ENCODE measurements around the gene SPDEF.

The SPDEF gene

GRCh38 chr6:34554291-34555006, 1.7 kb downstream of the SPDEF start:
- CTCF ChIA-PET = interaction anchor here (0.6 to 0.7 kb wide), 3 partner anchors 474 to 920 kb away, joined by 3 to 5 read pairs (median 3); no protein-coding TSS in a partner anchor
- Histone ChIP-seq H3K9me3 (ENCODE audit: control insufficient read depth, insufficient read depth, low read depth, low read length) (no peaks in the 10 kb centered on the region), H3K4me3 (ENCODE audit: low read depth, low read length) (no peak overlapping the region), H3K36me3 (ENCODE audit: control insufficient read depth in 2 of 2, insufficient read depth in 1 of 2, low read length in 2 of 2) (no peaks in the 10 kb centered on the region), H3K27ac (ENCODE audit: extremely low read depth, low read depth, low read length) (no peak overlapping the region), H3K4me1 (ENCODE audit: control insufficient read depth, insufficient read depth, low read length) (no peaks in the 10 kb centered on the region)
- TF ChIP-seq ZNF214 (tag by site-specific recombination; IDR thresholded peaks at IDR 0.05; ENCODE audit: borderline replicate concordance) = no peak
- TF ChIP-seq, protein P1, sequence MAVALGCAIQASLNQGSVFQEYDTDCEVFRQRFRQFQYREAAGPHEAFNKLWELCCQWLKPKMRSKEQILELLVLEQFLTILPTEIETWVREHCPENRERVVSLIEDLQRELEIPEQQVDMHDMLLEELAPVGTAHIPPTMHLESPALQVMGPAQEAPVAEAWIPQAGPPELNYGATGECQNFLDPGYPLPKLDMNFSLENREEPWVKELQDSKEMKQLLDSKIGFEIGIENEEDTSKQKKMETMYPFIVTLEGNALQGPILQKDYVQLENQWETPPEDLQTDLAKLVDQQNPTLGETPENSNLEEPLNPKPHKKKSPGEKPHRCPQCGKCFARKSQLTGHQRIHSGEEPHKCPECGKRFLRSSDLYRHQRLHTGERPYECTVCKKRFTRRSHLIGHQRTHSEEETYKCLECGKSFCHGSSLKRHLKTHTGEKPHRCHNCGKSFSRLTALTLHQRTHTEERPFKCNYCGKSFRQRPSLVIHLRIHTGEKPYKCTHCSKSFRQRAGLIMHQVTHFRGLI (tag by site-specific recombination; IDR thresholded peaks at IDR 0.05) = peak; percentile 51; the same call in 1 of the 2 replicates
- TF ChIP-seq GLIS2 (tag by site-specific recombination; IDR thresholded peaks at IDR 0.05) = peak; percentile 31; the same call in 1 of the 2 replicates
- POLR2A ChIA-PET = no interaction called here

DNA sequence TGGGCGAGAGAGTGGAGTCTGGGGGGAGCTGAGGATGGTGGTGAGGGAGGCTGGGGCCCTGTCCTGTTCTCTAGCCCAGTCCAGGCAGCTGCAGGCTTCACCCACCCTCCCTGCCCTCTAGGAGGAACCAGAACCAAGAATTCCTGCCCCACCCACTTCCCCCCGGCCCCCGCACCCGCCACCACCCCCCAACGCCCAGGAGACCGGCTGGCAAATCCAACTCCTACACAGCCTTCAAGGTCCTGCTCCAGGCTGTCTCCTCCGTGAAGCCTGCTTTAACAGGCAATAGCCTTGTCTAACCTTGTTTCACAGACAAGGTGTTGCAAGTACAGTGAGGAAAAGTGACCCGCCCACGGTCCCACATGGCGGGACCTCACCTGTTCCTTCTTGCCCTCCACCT, 2.4 kb downstream of the SPDEF start:
- ChIA-PET POLR2A (no interaction called here), CTCF (no interaction called here)
- no peak for TF ChIP-seq ZNF16 (tag by site-specific recombination; IDR thresholded peaks at IDR 0.05; ENCODE audit: low read depth)
- TF ChIP-seq ZFHX2 (tag by site-specific recombination; conservative IDR thresholded peaks at IDR 0.05) = peak; percentile 33; the same call in 1 of the 2 replicates
- no peaks in the 10 kb centered on the region for H3K4me1 ChIP-seq (ENCODE audit: control insufficient read depth, insufficient read depth, low read length)
- H3K4me3 ChIP-seq (ENCODE audit: low read depth, low read length) = no peak overlapping the region
- no peaks in the 10 kb centered on the region for H3K36me3 ChIP-seq (ENCODE audit: control insufficient read depth in 2 of 2, insufficient read depth in 1 of 2, low read length in 2 of 2)
- H3K9me3 ChIP-seq (ENCODE audit: control insufficient read depth, insufficient read depth, low read depth, low read length) = no peaks in the 10 kb centered on the region
- H3K27ac ChIP-seq (ENCODE audit: extremely low read depth, low read depth, low read length) = no peak overlapping the region

- ChIA-PET CTCF (no interaction called here), POLR2A (interaction anchor here (0.5 kb wide), 1 partner anchor 125 kb away, joined by 4 read pairs; no protein-coding TSS in a partner anchor)
- H3K4me3 ChIP-seq (ENCODE audit: low read depth, low read length) = no peak overlapping the region
- H3K4me1 ChIP-seq (ENCODE audit: control insufficient read depth, insufficient read depth, low read length) = no peaks in the 10 kb centered on the region
- no peak overlapping the region for H3K27ac ChIP-seq (ENCODE audit: extremely low read depth, low read depth, low read length)
- no peaks in the 10 kb centered on the region for H3K36me3 ChIP-seq (ENCODE audit: control insufficient read depth in 2 of 2, insufficient read depth in 1 of 2, low read length in 2 of 2)
- H3K9me3 ChIP-seq (ENCODE audit: control insufficient read depth, insufficient read depth, low read depth, low read length) = no peaks in the 10 kb centered on the region
- no peak for TF ChIP-seq PATZ1 (tag by site-specific recombination; IDR thresholded peaks at IDR 0.05)
- peak; percentile 85; the same call in 1 of the 2 replicates for TF ChIP-seq GLIS1 (tag by site-specific recombination; IDR thresholded peaks at IDR 0.05)
- TF ChIP-seq GLIS2 (tag by site-specific recombination; IDR thresholded peaks at IDR 0.05) = peak; percentile 1; the same call in 1 of the 2 replicates
Observed at GRCh38 chr6:34553146-34553545, 3.0 kb downstream of the SPDEF start.

- Histone ChIP-seq H3K4me3 (ENCODE audit: low read depth, low read length) (no peak overlapping the region), H3K4me1 (ENCODE audit: control insufficient read depth, insufficient read depth, low read length) (no peaks in the 10 kb centered on the region)
- no peak for TF ChIP-seq RBAK (tag by site-specific recombination; IDR thresholded peaks at IDR 0.05)
- no peak for TF ChIP-seq WT1 (tag by site-specific recombination; IDR thresholded peaks at IDR 0.05)
- TF ChIP-seq, protein P2, sequence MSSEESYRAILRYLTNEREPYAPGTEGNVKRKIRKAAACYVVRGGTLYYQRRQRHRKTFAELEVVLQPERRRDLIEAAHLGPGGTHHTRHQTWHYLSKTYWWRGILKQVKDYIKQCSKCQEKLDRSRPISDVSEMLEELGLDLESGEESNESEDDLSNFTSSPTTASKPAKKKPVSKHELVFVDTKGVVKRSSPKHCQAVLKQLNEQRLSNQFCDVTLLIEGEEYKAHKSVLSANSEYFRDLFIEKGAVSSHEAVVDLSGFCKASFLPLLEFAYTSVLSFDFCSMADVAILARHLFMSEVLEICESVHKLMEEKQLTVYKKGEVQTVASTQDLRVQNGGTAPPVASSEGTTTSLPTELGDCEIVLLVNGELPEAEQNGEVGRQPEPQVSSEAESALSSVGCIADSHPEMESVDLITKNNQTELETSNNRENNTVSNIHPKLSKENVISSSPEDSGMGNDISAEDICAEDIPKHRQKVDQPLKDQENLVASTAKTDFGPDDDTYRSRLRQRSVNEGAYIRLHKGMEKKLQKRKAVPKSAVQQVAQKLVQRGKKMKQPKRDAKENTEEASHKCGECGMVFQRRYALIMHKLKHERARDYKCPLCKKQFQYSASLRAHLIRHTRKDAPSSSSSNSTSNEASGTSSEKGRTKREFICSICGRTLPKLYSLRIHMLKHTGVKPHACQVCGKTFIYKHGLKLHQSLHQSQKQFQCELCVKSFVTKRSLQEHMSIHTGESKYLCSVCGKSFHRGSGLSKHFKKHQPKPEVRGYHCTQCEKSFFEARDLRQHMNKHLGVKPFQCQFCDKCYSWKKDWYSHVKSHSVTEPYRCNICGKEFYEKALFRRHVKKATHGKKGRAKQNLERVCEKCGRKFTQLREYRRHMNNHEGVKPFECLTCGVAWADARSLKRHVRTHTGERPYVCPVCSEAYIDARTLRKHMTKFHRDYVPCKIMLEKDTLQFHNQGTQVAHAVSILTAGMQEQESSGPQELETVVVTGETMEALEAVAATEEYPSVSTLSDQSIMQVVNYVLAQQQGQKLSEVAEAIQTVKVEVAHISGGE (tag by site-specific recombination; conservative IDR thresholded peaks at IDR 0.05; ENCODE audit: low read depth) = no peak
- no peak for TF ChIP-seq ZNF155 (tag by site-specific recombination; IDR thresholded peaks at IDR 0.05)
- no peak for TF ChIP-seq ZNF202 (tag by site-specific recombination; IDR thresholded peaks at IDR 0.05; ENCODE audit: borderline replicate concordance)
- TF ChIP-seq REPIN1 (tag by site-specific recombination; IDR thresholded peaks at IDR 0.05; ENCODE audit: low read depth) = no peak
- no peak for TF ChIP-seq ZFP41 (tag by site-specific recombination; IDR thresholded peaks at IDR 0.05; ENCODE audit: borderline replicate concordance)
- TF ChIP-seq GLIS1 (tag by site-specific recombination; IDR thresholded peaks at IDR 0.05) = no peak
- no peak for TF ChIP-seq ZNF747 (tag by site-specific recombination; IDR thresholded peaks at IDR 0.05)
- no peak for TF ChIP-seq HOXD13 (CRISPR knock-in tag; IDR thresholded peaks at IDR 0.05; ENCODE audit: borderline replicate concordance)
- no peak for TF ChIP-seq ZNF600 (tag by site-specific recombination; IDR thresholded peaks at IDR 0.05)
- TF ChIP-seq ZNF571 (tag by site-specific recombination; IDR thresholded peaks at IDR 0.05) = no peak
- no peak for TF ChIP-seq ZNF510 (tag by site-specific recombination; IDR thresholded peaks at IDR 0.05; ENCODE audit: insufficient replicate concordance)
Observed at GRCh38 chr6:34552620-34553019, 3.5 kb downstream of the SPDEF start.

More at GRCh38 chr6:34552620-34553019, 3.5 kb downstream of the SPDEF start:
- no peaks in the 10 kb centered on the region for H3K9me3 ChIP-seq (ENCODE audit: control insufficient read depth, insufficient read depth, low read depth, low read length)
- no peak overlapping the region for H3K27ac ChIP-seq (ENCODE audit: extremely low read depth, low read depth, low read length)
- no peaks in the 10 kb centered on the region for H3K36me3 ChIP-seq (ENCODE audit: control insufficient read depth in 2 of 2, insufficient read depth in 1 of 2, low read length in 2 of 2)
- CTCF ChIA-PET = no interaction called here
- POLR2A ChIA-PET = interaction anchor here (0.5 kb wide), 1 partner anchor 125 kb away, joined by 4 read pairs; no protein-coding TSS in a partner anchor

Data from HEK293 (cell line).